GM23248 (cell line): ENCODE measurements around the gene C1orf35. TPM values are rescaled to one million over a fixed set of nuclear protein-coding genes. Genes with fewer than 3 reads are reported as not detected.

ENCODE experiments used
- DNase-seq: peaks from one replicate; pipeline ENCODE4 v3.0.0-alpha.2; 2015
- H2AFZ ChIP-seq: fragments of 200-600 bp; sonication (generic); 2 replicates; pipeline ENCODE4 v1.6.1; 2016; ENCODE audit warnings: antibody characterized with exemption
- H3F3A ChIP-seq: fragments of 200-600 bp; sonication (generic); 2 replicates; pipeline ENCODE4 v1.6.1; 2016; ENCODE audit warnings: mild to moderate bottlenecking, antibody characterized with exemption, mixed run types; ENCODE audit not compliant: insufficient read depth
- H3K27ac ChIP-seq: fragments of 200-600 bp; sonication (generic); 2 replicates; pipeline ENCODE4 v1.5.1; 2016; ENCODE audit warnings: mild to moderate bottlenecking
- H3K27me3 ChIP-seq: fragments of 200-600 bp; sonication (generic); replicated peaks from 2 replicates; pipeline ENCODE4 v1.6.1; 2016; ENCODE audit warnings: mild to moderate bottlenecking; ENCODE audit not compliant: insufficient read depth
- H3K36me3 ChIP-seq: fragments of 200-600 bp; sonication (generic); 2 replicates; pipeline ENCODE4 v1.6.1; 2016; ENCODE audit warnings: low read depth, mild to moderate bottlenecking
- H3K4me1 ChIP-seq: fragments of 200-600 bp; sonication (generic); 2 replicates; pipeline ENCODE4 v1.6.1; 2016; ENCODE audit warnings: mild to moderate bottlenecking; ENCODE audit not compliant: insufficient read depth
- H3K4me2 ChIP-seq: fragments of 200-600 bp; sonication (generic); one replicate; pipeline ENCODE4 v1.6.1; 2016; ENCODE audit warnings: mild to moderate bottlenecking; ENCODE audit not compliant: unreplicated experiment
- H3K4me3 ChIP-seq: fragments of 200-600 bp; sonication (generic); 2 replicates; pipeline ENCODE4 v1.5.1; 2016; ENCODE audit warnings: mild to moderate bottlenecking
- H3K79me2 ChIP-seq: fragments of 200-600 bp; sonication (generic); 2 replicates; pipeline ENCODE4 v1.6.1; 2016; ENCODE audit warnings: mild to moderate bottlenecking; ENCODE audit not compliant: insufficient read depth
- H3K9ac ChIP-seq: fragments of 200-600 bp; sonication (generic); 2 replicates; pipeline ENCODE4 v1.6.1; 2016; ENCODE audit warnings: mild to moderate bottlenecking
- H3K9me2 ChIP-seq: fragments of 200-600 bp; sonication (generic); 2 replicates; pipeline ENCODE4 v1.6.1; 2016; ENCODE audit warnings: mixed run types, mild to moderate bottlenecking, moderate library complexity; ENCODE audit not compliant: insufficient read depth
- H3K9me3 ChIP-seq: fragments of 200-600 bp; sonication (generic); one replicate; pipeline ENCODE4 v1.6.1; 2017; ENCODE audit warnings: low read depth
- H4K20me1 ChIP-seq: fragments of 200-600 bp; sonication (generic); 2 replicates; pipeline ENCODE4 v1.6.0; 2016; ENCODE audit not compliant: insufficient read depth
- EZH2 ChIP-seq: fragments of 200-600 bp; sonication (generic); IDR thresholded peaks from 2 replicates; pipeline ENCODE4 v1.6.1; 2018; ENCODE audit warnings: antibody characterized with exemption, mild to moderate bottlenecking; ENCODE audit not compliant: insufficient read depth, poor library complexity, severe bottlenecking
- EZH2phosphoT487 ChIP-seq: fragments of 200-600 bp; sonication (generic); IDR thresholded peaks from 2 replicates; pipeline ENCODE4 v1.6.1; 2018; ENCODE audit warnings: antibody characterized with exemption, moderate library complexity, mild to moderate bottlenecking, low read depth; ENCODE audit not compliant: insufficient read depth
- WGBS, 2 experiments: methylation state at CpG; one replicate each; pipeline ENCODE4 v1.1.6; 2015 to 2017; ENCODE audit warnings: low lambda C conversion rate in 2 of 2, low coverage in 1 of 2; ENCODE audit errors: missing lambda C conversion rate in 2 of 2; 5-methylcytosine and 5-hydroxymethylcytosine counted together
- in situ Hi-C: fragments of 300-500 bp; cut with MboI; formaldehyde crosslinking; loops from 2 replicates; pipeline ENCODE4 v1.15.0; 2020
- polyA plus RNA-seq: library from polyadenylated mRNA; unstranded; fragments of >200 nt; fragmentation: Nextera tagmentation; extraction: Ambion mirVana; gene quantifications from 2 replicates; pipeline ENCODE4 v1.2.1, GENCODE V29; 2016
- total RNA-seq: library from RNA; depleted of rRNA; stranded (reverse); fragments of >200 nt; shearing (Covaris generic); gene quantifications from 2 replicates; pipeline ENCODE4 v1.2.3, GENCODE V29; 2014; rRNA removed

Gene C1orf35
- total RNA-seq: 11.6 and 15.6 TPM in 2 replicates
- polyA plus RNA-seq: 19.9 and 23.4 TPM in 2 replicates

GRCh38 chr1:228102791-228103620 lies at the start of gene C1orf35:
Gene C1orf35 (minus strand): TSS chr1:228103325. CDS start chr1:228103227, 98 bp downstream.
- Histone ChIP-seq H3K79me2 (peaks cover 56% of the 10 kb centered on the region), H3K4me3 (peak within 1 kb of the TSS; percentile 88), H3K9ac (peak within 1 kb of the TSS; percentile 86), H3K27me3 (no peaks in the 10 kb centered on the region), H3K9me3 (no peaks in the 10 kb centered on the region), H3K36me3 (peaks cover 16% of the 10 kb centered on the region; the same call in 1 of the 2 replicates), H3K4me1 (peaks cover 9% of the 10 kb centered on the region), H2AFZ (peak within 1 kb of the TSS; percentile 95), H3K4me2 (peak within 1 kb of the TSS; percentile 83), H3K9me2 (no peaks in the 10 kb centered on the region), H3F3A (peaks cover 32% of the 10 kb centered on the region), H3K27ac (peak within 1 kb of the TSS; percentile 75), H4K20me1 (no peaks in the 10 kb centered on the region; the same call in 1 of the 2 replicates)
- DNase-seq: peak; percentile 99
- TF ChIP-seq EZH2phosphoT487: no peak
- no peak for TF ChIP-seq EZH2
- WGBS, 2 experiments: 1% methylated on average over 58 to 83 of the region's 104 CpGs
- in situ Hi-C loops: no loop called here

GRCh38 chr1:228152918-228153258 lies 49.8 kb upstream of the C1orf35 start:
- Histone ChIP-seq H3F3A (no peaks in the 10 kb centered on the region; the same call in 1 of the 2 replicates), H3K4me2 (no peak overlapping the region), H3K36me3 (no peaks in the 10 kb centered on the region), H3K4me1 (peaks cover 23% of the 10 kb centered on the region), H3K27me3 (no peaks in the 10 kb centered on the region), H2AFZ (no peak overlapping the region), H3K4me3 (no peak overlapping the region), H3K9me2 (no peaks in the 10 kb centered on the region), H3K79me2 (peaks cover 23% of the 10 kb centered on the region), H3K27ac (no peak overlapping the region), H3K9ac (no peak overlapping the region), H4K20me1 (no peaks in the 10 kb centered on the region), H3K9me3 (no peaks in the 10 kb centered on the region)
- in situ Hi-C loops: no loop called here
- DNase-seq: no peak
- WGBS, 2 experiments: 82 to 89% methylated on average over 3 of the region's 3 CpGs
- TF ChIP-seq EZH2 (no peak), EZH2phosphoT487 (no peak)

- no peak for TF ChIP-seq EZH2
- no peak for TF ChIP-seq EZH2phosphoT487
- Histone ChIP-seq H3K4me1 (peaks cover 23% of the 10 kb centered on the region), H3K36me3 (no peaks in the 10 kb centered on the region), H3K27ac (no peak overlapping the region), H3K27me3 (no peaks in the 10 kb centered on the region), H2AFZ (no peak overlapping the region), H3K4me3 (no peak overlapping the region), H3K79me2 (peaks cover 29% of the 10 kb centered on the region), H3F3A (no peaks in the 10 kb centered on the region; the same call in 1 of the 2 replicates), H3K4me2 (no peak overlapping the region), H3K9me2 (no peaks in the 10 kb centered on the region), H4K20me1 (no peaks in the 10 kb centered on the region), H3K9ac (no peak overlapping the region), H3K9me3 (no peaks in the 10 kb centered on the region)
- no peak for DNase-seq
- WGBS, 2 experiments: 89% methylated on average over 16 to 18 of the region's 19 CpGs
- in situ Hi-C loops: no loop called here
Observed at GRCh38 chr1:228152097-228152917, 49.2 kb upstream of the C1orf35 start.

- Histone ChIP-seq H3K9me3 (no peaks in the 10 kb centered on the region), H3F3A (no peaks in the 10 kb centered on the region; the same call in 1 of the 2 replicates), H3K79me2 (peaks cover 38% of the 10 kb centered on the region), H3K9me2 (no peaks in the 10 kb centered on the region), H3K9ac (peak overlapping the region; percentile 30; the same call in 1 of the 2 replicates), H2AFZ (no peak overlapping the region), H3K36me3 (no peaks in the 10 kb centered on the region), H3K4me2 (no peak overlapping the region), H3K27ac (peak overlapping the region; percentile 46), H3K27me3 (no peaks in the 10 kb centered on the region), H3K4me3 (no peak overlapping the region), H4K20me1 (no peaks in the 10 kb centered on the region), H3K4me1 (peaks cover 23% of the 10 kb centered on the region)
- in situ Hi-C loops: no loop called here
- TF ChIP-seq EZH2 (no peak), EZH2phosphoT487 (no peak)
- WGBS, 2 experiments: 53 to 66% methylated on average over 11 to 12 of the region's 12 CpGs
- no peak for DNase-seq
Observed at GRCh38 chr1:228151180-228151925, 48.2 kb upstream of the C1orf35 start.
